ENCODE data around the gene ARHGAP44. TPM values are rescaled to one million over a fixed set of nuclear protein-coding genes. Genes with fewer than 3 reads are reported as not detected.

The ARHGAP44 gene
- total and polyA plus RNA-seq, 2 of the 8 experiments (the other 6 are each of a cell fraction or from before 2014, with no cell fraction given), result 6.2 to 22.2 TPM

GRCh38 chr17:12896180-12896785 is 107.0 kb downstream of the ARHGAP44 start (continued):
- TF ChIP-seq CHD7 (IDR thresholded peaks at IDR 0.05; ENCODE audit: insufficient replicate concordance, low read length), result no peak
- TF ChIP-seq KDM5A (IDR thresholded peaks at IDR 0.05; ENCODE audit: low read length), result no peak
- TF ChIP-seq TCF12 (IDR thresholded peaks at IDR 0.05; ENCODE audit: low read depth, low read length), result no peak
- no peak for TF ChIP-seq JUND (IDR thresholded peaks at IDR 0.05; ENCODE audit: low read length)
- TF ChIP-seq SIRT6 (IDR thresholded peaks at IDR 0.05; ENCODE audit: low read length), result no peak
- no peak for TF ChIP-seq KDM4A (IDR thresholded peaks at IDR 0.05; ENCODE audit: low read depth, low read length, severe bottlenecking)
- TF ChIP-seq FOSL1 (IDR thresholded peaks at IDR 0.05; ENCODE audit: insufficient read depth, low read depth, low read length), result no peak

Measured in H1 (cell line).